Measurements from ENCODE around the gene ABCC3. TPM values are rescaled to one million over a fixed set of nuclear protein-coding genes. Genes with fewer than 3 reads are reported as not detected.

The ABCC3 gene
- total RNA-seq, 3 donors from 2014 or later (not counting 1 experiment from before 2014, with no cell fraction given), result 1.6 to 13.2 (median 5.9) TPM

- Histone ChIP-seq H3K4me3 (ENCODE audit: low read length) (no peak overlapping the region), H3K27me3 (ENCODE audit: control insufficient read depth, insufficient read depth, low read length) (no peaks in the 10 kb centered on the region), H3K4me1 (ENCODE audit: control insufficient read depth, insufficient read depth, low read length) (no peaks in the 10 kb centered on the region), H3K36me3 (ENCODE audit: control insufficient read depth, insufficient read depth, low read length) (no peaks in the 10 kb centered on the region), H3K27ac (ENCODE audit: low read length) (no peak overlapping the region), H3K9me3 (ENCODE audit: control insufficient read depth, insufficient read depth, low read length) (no peaks in the 10 kb centered on the region)
- 43% methylated on average over 9 of the region's 9 CpGs for WGBS (ENCODE audit: insufficient coverage)
- Mint-ChIP-seq H3K9me3 (no peaks in the 10 kb centered on the region), H3K27me3 (ENCODE audit: low read depth in 2 of 2) (peaks cover 0 to 6% of the 10 kb centered on the region in 2 donors), H3K27ac (no peak overlapping the region), H3K36me3 (no peaks in the 10 kb centered on the region), H3K4me3 (no peak overlapping the region), H3K4me1 (peaks cover 0 to 7% of the 10 kb centered on the region in 2 donors)
- DNase-seq (no peak), ATAC-seq (no peak)
- intact Hi-C loops (cut with micrococcal nuclease), result no loop called here
- no peak for TF ChIP-seq CTCF (IDR thresholded peaks at IDR 0.05)
Measured at GRCh38 chr17:50661795-50662391, 27.2 kb downstream of the ABCC3 start.

GRCh38 chr17:50662632-50663225, 28.0 kb downstream of the ABCC3 start:
- no peaks in the 10 kb centered on the region for H3K27me3 ChIP-seq (ENCODE audit: control insufficient read depth, insufficient read depth, low read length)
- no peak overlapping the region for H3K27ac ChIP-seq (ENCODE audit: low read length)
- intact Hi-C loops (cut with micrococcal nuclease), result no loop called here
- Mint-ChIP-seq H3K27me3 (ENCODE audit: low read depth in 2 of 2) (peaks cover 0 to 6% of the 10 kb centered on the region in 2 donors), H3K4me1 (peaks cover 0 to 7% of the 10 kb centered on the region in 2 donors), H3K36me3 (no peaks in the 10 kb centered on the region), H3K4me3 (no peak overlapping the region), H3K27ac (no peak overlapping the region), H3K9me3 (no peaks in the 10 kb centered on the region)
- no peaks in the 10 kb centered on the region for H3K36me3 ChIP-seq (ENCODE audit: control insufficient read depth, insufficient read depth, low read length)
- no peak for DNase-seq
- H3K4me3 ChIP-seq (ENCODE audit: low read length), result no peak overlapping the region
- no peaks in the 10 kb centered on the region for H3K9me3 ChIP-seq (ENCODE audit: control insufficient read depth, insufficient read depth, low read length)
- 88% methylated on average over 8 of the region's 9 CpGs for WGBS (ENCODE audit: insufficient coverage)
- no peak for ATAC-seq
- no peaks in the 10 kb centered on the region for H3K4me1 ChIP-seq (ENCODE audit: control insufficient read depth, insufficient read depth, low read length)
- TF ChIP-seq CTCF (IDR thresholded peaks at IDR 0.05), result no peak

GRCh38 chr17:50663812-50664374, 29.2 kb downstream of the ABCC3 start:
- no peak for TF ChIP-seq CTCF (IDR thresholded peaks at IDR 0.05)
- Histone ChIP-seq H3K9me3 (ENCODE audit: control insufficient read depth, insufficient read depth, low read length) (no peaks in the 10 kb centered on the region), H3K4me3 (ENCODE audit: low read length) (no peak overlapping the region), H3K36me3 (ENCODE audit: control insufficient read depth, insufficient read depth, low read length) (no peaks in the 10 kb centered on the region), H3K27me3 (ENCODE audit: control insufficient read depth, insufficient read depth, low read length) (no peaks in the 10 kb centered on the region), H3K27ac (ENCODE audit: low read length) (no peak overlapping the region), H3K4me1 (ENCODE audit: control insufficient read depth, insufficient read depth, low read length) (no peaks in the 10 kb centered on the region)
- 78% methylated on average over 10 of the region's 10 CpGs for WGBS (ENCODE audit: insufficient coverage)
- Mint-ChIP-seq H3K36me3 (no peaks in the 10 kb centered on the region), H3K4me1 (peaks cover 0 to 7% of the 10 kb centered on the region in 2 donors), H3K9me3 (no peaks in the 10 kb centered on the region), H3K27ac (no peak overlapping the region), H3K4me3 (no peak overlapping the region), H3K27me3 (ENCODE audit: low read depth in 2 of 2) (peaks cover 0 to 6% of the 10 kb centered on the region in 2 donors)
- intact Hi-C loops (cut with micrococcal nuclease), result no loop called here
- DNase-seq, result no peak
- ATAC-seq, result no peak
